GM18870 (cell line): ENCODE data around the gene TMCO6.
"Not testable (repeated sequence)": the region's sequence is repeated elsewhere in the genome, so short reads cannot be mapped to it uniquely, and the experiment has no call there.

ENCODE experiments used
- ATAC-seq: cut with Tn5 transposase; IDR thresholded peaks from one replicate; pipeline ENCODE4 v1.9.1; 2021; ENCODE audit warnings: moderate library complexity; ENCODE audit not compliant: unreplicated experiment

The TMCO6 gene

DNA sequence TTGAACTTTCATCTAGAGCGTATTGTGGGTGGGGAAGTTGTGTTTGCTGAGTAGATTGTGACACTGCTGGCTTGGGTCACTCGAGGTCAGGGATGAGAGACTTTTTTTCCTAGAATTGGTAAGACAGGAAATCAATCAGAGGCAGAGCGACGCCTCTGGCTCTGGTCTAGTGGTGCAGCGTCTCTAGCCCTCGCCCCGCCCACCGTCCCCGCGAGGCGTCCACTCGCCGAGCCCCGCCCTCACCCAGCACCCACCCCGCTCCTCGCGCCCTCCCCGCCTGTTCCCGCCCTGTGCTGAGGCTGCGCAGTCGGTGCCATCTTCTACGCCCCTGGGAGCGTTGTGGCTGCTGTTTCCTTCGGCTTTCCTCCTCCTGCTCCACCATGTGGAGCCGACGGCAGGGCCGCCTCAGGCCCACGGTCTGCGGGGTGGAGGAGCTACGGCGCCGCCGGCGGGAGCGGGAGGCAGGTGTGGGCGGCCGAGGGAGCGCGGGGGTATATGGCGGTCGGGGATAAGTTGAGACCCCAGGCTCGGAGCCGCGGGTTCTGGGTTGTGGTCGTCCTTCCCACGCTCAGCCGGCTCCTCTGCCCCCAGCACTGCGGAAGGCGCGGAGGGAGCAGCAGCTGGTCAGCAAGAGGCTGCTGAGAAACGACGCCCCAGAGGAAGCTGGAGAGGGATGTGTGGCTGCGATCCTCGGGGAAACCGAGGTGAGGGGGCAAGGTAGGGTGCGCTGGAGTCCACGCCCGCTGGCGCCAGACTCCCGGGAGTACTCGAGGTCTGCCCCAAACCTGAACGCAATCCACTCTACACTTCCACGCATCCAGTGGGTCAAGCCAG lies at the start of gene TMCO6:
Gene TMCO6 (plus strand): TSS at position 304 of the 834 bp plus-strand sequence. CDS start 77 bp downstream, at position 381.
- ATAC-seq, result peak; percentile 68

- no peak for ATAC-seq
Measured at GRCh38 chr5:140590861-140591260, 48.4 kb upstream of the TMCO6 start.

DNA sequence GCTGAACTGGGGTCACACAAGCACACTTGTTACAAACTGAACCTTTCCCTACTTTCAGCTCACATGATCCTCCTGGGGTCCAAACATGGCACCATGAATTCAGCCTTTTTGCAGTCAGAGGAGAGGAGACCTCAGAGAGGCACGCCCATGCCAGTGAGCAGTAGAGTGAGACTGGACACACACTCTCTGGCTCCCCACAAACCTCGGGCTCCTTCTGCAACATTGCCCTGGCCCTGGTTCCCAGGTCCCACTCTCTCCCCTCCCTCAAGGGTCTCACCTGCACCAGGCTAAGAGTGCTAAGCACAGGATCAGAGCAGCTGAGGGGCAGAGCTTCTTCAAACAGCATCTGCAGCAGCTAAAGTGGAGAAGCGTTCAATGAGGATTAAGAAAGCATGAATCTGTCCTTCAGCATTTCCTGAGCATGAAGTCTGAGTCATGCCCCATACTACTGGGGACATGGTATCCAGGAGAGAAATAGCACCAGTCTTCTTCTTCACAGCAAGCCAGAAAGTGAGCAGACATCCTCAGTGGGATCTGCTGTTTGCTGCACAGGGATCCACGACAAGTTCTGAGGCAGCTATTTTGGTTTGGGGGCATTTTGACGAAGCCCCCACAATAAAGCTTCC lies 47.4 kb upstream of the TMCO6 start:
- ATAC-seq, result no peak

DNA sequence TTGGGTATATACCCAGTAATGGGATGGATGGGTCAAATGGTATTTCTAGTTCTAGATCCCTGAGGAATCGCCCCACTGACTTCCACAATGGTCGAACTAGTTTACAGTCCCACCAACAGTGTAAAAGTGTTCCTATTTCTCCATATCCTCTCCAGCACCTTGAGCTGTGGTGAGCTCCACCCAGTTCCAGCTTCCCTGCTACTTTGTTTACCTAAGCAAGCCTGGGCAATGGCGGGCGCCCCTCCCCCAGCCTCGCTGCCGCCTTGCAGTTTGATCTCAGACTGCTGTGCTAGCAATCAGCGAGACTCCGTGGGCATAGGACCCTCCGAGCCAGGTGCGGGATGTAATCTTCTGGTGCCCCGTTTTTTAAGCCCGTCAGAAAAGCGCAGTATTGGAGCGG lies 46.2 kb upstream of the TMCO6 start:
- ATAC-seq, result not testable (repeated sequence)

GRCh38 chr5:140594169-140594568 lies 45.1 kb upstream of the TMCO6 start:
- ATAC-seq, result no peak

- ATAC-seq, result no peak
Measured at GRCh38 chr5:140595538-140596300, 43.5 kb upstream of the TMCO6 start.

DNA sequence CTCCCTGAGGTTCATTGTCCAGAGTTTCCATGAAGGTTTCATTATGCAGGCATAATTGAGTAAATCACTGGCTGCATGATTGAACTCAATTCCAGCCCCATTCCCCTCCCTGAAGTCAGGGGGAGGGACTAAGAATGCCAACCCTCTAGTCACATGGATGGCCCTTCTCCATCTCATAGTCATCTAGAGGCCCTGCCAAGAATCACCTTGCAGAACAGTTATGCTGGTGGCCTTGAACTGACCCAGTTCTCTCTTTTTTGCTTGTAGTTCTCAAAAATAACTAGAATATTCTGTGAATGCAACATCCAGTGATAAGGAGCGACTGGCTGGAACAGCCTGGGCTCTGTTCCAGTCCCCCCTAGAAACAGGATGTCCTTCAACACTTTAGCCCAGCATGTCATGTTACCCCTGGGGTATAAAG lies 42.9 kb upstream of the TMCO6 start:
- ATAC-seq, result no peak

GRCh38 chr5:140598836-140599235 lies 40.4 kb upstream of the TMCO6 start:
- ATAC-seq, result no peak

DNA sequence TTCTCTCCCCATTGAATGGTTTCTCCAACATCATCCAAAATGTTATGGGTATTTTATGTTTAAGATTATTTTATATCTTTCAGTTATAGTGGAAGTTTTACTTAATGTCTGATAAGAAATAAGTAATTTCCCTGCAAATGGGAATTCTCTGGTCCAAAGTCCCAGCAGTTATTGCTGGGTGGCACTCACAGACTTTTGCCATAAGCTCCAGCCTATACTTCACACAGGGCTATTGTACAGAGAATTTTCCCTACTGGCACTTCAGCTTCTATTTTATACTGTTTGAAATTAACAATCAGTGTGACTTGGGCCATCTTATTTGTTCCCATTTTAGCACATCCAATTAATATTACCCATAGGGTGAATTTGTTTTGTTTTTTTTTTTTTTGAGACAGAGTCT lies 39.2 kb upstream of the TMCO6 start:
- ATAC-seq, result no peak

DNA sequence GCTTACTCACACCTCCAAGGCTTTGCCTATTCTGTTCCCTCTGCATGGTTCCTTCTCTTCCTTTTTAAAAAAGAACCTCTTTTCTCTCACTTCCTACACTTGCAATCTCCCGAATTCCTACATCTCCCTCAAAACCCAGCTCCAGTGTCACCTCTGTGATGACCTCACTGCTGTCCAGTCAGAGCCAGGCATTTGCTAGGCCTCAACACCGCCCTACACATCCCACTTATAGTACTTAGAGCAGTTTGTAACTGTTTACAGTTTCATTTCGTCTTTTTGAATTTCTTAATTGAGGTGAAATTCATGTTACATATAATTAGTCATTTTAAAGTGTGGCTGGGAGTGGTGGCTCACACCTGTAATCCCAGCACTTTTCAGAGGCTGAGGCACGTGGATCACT lies 37.1 kb upstream of the TMCO6 start:
- no peak for ATAC-seq

- ATAC-seq, result not testable (repeated sequence)
Measured at GRCh38 chr5:140603446-140603698, 35.9 kb upstream of the TMCO6 start.

DNA sequence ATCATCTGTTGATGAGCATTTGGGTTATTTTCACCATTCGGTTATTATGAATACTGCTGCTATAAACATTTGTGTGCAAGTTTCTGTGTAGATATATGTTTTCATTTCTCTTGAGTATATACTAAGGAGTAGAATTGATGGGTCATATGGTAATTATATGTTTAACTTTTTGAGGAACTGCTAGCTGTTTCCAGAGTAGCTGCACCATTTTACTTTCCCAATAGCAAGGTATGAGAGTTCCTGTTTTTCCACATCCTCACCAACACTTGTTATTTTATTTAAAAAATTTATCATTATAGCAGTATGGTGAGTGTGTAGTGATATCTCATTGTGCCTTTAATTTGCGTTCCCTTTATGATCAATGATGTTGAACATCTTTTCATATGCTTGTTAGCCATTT lies 35.5 kb upstream of the TMCO6 start:
- ATAC-seq, result no peak

DNA sequence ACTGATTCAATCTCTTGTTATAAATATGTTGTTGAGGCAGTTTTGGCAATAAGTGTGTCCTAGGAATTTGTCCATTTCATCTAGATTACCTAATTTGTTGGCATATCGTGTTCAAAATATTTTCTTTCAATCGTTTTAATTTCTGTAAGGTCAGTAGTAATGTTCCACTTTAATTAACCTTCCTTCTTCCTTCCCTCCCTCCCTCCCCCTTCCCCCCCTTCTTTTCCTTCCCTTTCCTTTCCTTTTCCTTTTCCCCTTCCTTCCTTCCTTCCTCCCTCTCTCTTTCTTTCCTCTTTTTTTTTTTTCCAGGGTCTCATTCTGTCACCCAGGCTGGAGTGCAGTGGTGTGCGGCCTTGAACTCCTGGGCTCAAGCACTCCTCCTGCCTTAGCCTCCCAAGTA lies 33.4 kb upstream of the TMCO6 start:
- ATAC-seq, result no peak

DNA sequence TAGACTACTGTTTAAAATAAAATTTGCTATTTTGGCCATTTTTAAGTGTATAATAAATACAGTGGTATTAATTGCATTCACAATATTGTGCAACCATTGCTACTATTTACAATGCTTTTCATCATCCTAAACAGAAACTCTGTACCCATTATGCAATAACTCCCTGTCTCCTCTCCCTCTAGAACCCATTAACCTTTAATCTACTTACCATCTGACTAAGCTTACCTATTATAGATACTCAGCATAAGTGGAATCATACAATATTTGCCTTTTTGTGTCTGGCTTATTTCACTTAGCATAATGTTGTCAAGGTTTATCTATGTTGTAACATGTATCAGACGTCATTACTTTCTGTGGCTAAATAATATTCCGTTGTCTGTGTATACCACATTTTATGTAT lies 32.2 kb upstream of the TMCO6 start:
- ATAC-seq, result no peak

DNA sequence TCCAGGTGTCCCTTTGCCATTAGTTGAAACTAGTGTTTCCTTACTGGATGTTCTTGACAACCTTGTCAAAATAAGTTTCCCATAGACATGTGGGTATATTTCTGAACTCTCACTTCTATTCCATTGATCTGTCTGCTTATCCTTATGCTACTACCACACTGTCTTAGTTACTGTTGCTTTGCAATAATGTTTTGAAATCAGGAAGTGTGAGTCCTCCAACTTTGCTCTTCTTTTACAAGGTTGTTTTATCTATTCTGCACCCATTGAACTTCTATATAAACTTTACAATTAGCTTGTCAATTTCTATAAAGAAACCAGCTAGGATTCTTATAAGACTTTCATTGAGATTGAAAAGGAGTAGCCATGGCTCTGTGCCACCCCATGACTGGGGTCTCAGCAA lies 30.5 kb upstream of the TMCO6 start:
- ATAC-seq, result no peak

DNA sequence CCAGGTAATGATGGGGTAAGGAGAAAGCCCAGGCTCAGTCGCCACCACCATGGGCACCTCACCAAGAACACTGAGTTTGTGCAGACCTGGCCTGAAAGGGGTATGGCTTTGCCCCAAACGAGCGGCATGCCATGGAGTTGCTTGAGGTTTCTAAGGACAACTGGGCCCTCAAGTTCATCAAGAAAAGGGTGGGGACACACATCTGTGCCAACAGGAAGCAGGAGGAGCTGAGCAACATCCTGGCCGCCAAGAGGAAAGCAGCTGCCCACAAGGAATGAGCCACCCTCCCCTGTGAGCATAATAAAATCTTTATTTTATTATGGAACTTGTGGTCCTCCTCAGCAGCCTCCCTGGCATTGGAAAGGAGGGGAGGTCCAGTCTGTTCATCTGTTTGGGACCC lies 30.1 kb upstream of the TMCO6 start:
- ATAC-seq, result no peak

GRCh38 chr5:140611020-140611521 lies 28.2 kb upstream of the TMCO6 start:
- no peak for ATAC-seq

DNA sequence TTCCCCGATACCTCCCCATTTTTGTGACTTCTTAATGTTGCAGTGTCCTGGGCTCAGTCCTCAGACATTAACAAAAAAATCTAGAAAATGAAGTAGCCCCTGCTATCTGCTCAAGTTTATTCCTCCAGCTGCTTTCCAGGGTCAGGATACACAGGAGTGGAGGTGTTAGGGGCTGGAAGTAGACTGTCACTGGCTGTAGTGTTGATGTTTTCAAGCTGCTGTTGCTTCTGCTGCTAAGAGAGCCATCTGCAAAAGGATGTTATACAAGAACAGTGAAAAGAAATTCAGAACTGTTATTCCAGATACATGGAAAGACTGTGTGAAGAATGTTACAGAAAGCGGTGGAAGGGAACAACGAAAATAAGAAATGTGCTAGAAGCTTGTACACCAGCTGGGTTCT lies 16.9 kb upstream of the TMCO6 start:
- no peak for ATAC-seq

DNA sequence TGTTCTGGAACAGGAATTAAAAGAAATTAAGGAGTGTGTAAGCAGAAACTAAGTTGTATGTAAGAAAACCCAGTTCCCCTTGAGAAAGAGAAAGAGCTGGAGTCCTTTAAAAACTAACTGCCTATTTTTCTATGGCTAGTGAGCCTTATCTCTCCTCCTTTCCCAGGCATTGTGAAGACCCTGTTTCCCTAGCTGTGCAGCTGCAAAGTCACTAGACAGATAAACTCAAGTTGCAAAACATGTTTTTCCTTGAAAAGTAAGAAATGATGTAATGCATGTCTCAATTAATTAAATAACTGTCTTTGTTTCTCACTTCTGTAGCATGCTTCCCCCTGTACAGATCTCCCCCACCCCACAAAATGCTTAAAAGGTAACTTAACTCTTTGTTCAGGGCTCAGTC lies 16.2 kb upstream of the TMCO6 start:
- not testable (repeated sequence) for ATAC-seq

DNA sequence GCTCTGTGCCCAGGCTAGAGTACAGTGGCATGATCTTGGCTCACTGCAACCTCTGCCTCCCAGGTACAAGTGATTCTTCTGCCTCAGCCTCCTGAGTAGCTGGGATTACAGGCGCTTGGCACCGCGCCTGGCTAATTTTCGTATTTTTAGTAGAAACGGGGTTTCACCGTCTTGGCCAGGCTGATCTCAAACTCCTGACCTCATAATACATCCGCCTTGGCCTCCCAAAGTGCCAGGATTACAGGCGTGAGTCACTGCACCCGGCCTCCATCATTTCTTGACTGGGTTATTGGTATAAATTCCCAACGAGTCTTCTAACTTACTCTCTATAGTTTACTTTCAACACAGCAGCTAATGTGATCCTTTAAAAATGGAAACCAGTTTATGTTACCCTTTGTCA lies 14.4 kb upstream of the TMCO6 start:
- not testable (repeated sequence) for ATAC-seq

DNA sequence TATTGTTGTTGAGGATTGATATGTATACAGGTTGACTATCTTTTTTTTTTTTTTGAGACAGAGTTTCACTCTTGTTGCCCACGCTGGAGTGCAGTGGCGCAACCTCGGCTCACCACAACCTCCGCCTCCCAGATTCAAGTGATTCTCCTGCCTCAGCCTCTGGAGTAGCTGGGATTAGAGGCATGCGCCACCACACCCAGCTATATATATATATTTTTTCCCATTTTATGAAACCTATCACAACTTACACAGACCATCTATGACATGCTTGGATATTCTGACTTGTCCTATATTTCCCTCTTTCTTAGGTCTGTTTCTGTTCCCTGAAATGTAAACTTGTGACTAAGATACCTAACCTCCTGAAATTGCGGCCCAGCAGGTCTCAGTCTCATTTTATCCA lies 11.3 kb upstream of the TMCO6 start:
- no peak for ATAC-seq

DNA sequence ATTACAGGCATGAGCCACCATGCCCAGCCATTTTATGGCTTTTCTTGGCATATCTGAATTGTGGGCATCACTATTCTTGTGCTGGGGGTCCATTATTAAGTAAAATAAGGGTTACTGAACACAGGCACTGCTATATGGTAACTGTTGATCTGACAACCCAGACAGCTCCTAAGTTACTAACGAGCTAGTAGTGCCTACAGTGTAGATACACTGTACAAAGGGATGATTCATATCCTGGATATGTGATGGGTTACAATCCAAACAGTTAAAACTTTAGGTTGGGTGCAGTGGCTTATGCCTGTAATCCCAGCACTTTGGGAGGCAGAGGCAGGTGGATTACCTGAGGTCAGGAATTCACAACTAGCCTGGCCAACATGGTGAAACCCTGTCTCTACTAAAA lies 10.5 kb upstream of the TMCO6 start:
- no peak for ATAC-seq
